Medulla oblongata (tissue), 1 donor: Measurements from ENCODE around the gene TGM5.

Experiments used
- DNase-seq: peaks from one replicate; pipeline ENCODE4 v3.0.0-alpha.2; 2015; ENCODE audit errors: extremely low spot score

Gene TGM5

DNA sequence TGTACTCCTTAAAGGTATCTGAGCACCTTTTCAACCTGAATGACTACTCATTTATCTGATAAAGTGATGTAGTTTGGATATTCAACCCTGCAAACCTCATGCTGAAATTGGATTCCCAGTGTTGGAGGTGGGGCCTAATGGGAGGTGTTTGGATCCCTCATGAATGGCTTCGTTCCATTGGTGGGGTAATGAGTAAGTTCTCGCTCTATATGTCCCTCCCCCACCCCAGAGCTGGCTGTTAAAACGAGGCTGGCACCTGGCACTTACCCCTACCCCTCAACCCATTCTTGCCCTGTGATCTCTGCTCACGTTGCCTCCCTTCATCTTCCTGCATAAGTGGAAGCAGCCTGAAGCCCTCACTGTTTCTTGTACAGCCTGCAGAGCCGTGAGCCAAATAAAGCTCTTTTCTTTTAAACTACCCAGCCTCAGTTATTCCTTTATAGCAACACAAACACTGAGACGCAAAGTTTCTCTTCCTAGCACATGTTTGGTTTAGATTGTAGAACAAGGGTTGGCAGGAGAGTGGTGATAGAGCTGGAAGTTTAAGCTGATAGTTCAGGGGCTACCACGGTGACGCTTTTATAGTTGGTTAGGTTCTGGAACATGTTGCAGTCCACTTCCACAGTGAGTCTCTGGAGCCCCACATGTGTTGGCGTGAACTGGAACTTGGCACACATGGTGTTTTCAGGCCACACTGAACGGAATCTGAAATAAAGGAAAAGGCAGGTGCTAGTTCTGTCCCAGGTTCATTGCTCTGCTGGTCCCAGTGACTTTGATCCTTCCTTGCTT, 69.8 kb downstream of the TGM5 start:
- DNase-seq: no peak

DNA sequence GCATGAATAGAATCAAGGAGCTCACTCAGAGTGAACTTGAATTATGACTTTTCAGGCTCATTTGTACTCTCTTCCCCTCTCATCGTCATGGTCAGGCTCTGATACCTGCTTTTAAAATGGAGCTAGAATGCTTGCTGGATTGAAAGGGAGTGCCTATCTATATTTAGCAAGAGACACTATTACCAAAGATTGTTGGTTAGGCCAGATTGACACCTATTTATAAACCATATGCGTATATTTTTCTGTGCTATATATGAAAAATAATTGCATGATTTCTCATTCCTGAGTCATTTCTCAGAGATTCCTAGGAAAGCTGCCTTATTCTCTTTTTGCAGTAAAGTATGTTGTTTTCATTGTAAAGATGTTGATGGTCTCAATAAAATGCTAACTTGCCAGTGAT, 71.9 kb downstream of the TGM5 start:
- DNase-seq: no peak

DNA sequence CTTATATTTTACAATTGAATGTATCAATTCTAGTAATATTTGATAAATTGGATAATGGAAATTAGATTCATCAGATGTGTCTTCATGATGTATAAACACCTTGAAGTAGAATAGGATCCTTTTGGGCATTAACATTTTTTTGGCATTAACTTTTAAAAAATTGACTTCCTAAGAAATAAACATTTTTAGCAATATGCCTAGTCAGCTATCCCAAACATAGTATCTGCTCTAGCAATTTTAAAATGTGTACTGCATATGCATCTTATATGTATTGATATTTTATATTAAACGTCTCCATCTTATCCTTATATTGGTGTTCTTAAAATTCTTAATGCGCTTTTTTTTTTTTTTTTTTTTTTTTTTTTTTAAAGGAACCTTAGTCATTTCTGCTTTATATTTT, 73.0 kb downstream of the TGM5 start:
- no peak for DNase-seq

DNA sequence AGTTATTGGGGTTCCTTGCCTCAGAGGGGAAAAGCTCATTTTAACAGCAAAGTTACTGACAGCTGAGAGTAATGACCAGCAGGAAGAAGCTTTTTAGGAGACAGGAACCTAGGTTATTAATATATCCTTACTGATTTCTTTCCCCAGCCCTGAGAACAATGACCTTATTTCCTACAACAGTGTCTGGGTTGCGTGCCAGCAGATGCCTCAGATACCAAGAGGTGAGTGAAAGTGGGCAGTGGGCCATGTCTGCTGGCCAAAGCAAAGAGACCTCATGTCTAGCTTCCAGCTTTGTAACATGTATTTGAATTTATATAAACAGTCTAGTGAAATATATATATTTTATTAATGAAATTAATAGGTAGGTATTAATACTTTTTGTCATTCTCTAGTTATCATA, 76.5 kb downstream of the TGM5 start:
- no peak for DNase-seq

DNA sequence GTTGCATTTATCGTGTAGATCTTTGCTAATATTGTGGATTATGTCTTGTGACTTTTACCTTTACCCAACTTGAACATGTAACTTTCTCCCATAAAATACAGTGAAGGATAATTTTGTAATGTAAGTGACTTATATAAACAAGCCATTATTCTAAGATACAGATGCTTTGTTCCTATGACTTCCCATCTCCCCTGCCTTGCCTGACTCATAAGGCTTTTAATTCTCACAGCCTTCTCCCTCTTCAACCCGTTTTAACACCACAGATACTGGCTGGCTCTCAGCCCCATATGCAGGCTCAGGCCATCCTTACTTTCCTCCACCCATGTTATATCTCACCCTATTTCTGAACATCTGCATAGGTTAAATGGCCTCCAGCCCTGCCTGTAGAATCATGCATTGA, 77.4 kb downstream of the TGM5 start:
- DNase-seq: no peak

DNA sequence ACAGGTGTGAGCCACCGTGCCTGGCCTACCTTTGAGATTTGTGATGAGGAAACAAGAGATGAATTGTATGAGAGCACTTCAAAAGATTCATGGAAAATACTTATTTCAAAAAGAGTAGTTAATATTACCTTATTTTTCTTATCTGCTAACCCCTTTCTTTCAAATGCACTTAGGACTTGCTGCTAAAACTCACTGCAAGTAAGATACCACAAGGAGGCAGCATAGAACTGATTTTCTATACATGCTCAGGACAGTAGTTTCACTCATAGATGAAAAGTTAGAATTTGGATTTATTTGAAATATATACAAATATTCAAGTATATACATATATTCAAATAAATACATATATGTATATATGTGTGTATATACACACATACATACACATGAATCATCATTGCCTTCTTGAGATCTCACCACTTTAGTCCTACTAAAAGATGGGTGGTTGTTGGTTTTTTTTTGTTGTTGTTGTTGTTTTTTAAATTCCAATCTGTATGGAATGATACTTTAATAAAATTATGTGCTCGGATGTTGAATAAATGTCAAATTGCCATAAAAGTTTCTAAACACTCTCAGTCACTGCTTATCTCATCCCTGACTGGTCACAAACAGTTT, 79.1 kb downstream of the TGM5 start:
- DNase-seq: peak; percentile 34

DNA sequence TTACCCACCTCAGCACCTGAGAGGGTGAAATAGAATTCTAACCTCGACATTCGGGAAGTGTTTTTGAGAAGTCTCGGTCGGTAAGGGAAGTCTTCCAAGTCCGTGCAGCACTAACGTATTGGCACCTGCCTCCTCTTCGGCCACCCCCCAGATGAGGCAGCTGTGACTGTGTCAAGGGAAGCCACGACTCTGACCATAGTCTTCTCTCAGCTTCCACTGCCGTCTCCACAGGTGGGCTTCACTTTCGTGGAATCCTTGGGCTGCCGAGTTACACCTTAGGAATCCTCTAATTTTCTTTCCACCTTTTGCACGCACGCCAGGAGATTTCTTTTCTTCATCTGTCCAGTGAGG, 80.8 kb downstream of the TGM5 start:
- DNase-seq: no peak

DNA sequence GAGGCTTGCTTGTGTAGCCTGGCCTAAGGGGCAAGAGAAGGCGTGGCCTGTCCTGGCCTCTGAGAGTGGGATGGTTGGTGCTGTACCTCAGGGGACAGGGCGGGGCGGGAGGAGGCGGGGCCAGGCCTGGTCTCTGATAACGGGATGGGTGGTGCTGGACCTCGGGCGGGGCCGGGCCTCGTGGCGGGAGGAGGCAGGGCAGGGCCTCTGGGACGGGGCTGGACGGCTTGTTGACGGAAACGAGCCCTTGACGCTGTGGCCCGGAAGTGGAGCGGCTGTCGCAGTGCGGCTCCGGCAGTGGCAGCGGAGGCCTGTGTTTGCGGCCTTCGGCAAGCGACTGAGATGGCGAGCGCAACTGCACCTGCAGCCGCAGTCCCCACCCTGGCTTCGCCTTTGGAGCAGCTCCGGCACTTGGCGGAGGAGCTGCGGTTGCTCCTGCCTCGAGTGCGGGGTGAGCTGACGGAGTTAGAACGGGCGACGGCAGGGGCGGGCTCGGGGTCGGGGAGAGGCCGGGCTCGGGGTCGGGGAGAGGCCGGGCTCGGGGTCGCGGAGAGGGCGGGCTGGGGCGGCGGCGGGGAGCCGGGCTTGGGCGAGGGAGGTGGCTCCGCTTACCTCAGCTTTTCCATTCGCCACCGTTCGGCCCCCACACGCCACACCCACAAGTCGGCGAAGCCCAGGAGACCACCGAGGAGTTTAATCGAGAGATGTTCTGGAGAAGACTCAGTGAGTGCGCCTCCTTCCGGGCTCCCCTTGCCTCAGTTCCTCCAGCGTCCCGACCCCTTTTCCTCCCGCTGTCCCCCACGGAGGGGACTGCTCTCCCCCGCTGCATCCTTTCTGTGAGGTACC, 81.3 kb downstream of the TGM5 start, which contains the start of gene CCNDBP1:
TSS of gene CCNDBP1 (plus strand) at position 247 of the 846 bp plus-strand sequence. CDS start at position 343, 96 bp downstream.
- peak; percentile 77 for DNase-seq

DNA sequence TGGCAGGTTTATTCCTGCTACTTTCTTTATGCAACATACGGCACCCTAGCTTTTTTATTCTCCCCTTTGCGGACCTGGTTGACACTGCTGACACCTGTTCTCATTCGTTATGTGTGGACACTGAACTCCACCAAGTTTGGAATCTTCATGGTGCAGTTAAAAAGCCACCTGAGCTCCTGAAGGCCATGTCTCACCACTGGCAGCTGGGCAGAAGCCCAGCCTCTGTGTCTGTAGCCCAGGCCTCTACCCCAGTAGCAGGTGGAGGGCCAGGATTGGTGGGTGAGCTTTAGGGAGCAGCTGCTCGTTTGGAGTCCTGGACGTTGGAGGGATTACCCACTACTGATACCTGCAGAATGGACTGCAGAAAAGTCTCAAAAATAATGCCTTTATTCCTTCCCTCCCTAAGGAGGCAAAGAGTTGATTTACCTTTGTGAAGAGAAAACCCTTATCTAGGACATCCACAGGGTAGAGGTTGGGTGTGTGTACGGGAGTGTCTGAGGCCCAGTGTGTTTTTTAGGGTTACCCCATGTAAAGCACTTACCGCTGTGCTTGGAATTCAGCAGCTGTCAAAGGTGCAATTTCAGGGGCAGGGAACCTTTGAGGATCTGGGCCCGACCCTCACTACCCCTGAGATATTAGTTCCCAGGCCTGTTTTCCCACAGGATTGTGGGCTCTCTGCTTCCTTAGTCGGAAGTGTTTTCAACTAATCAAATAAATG, 82.2 kb downstream of the TGM5 start:
- no peak for DNase-seq

DNA sequence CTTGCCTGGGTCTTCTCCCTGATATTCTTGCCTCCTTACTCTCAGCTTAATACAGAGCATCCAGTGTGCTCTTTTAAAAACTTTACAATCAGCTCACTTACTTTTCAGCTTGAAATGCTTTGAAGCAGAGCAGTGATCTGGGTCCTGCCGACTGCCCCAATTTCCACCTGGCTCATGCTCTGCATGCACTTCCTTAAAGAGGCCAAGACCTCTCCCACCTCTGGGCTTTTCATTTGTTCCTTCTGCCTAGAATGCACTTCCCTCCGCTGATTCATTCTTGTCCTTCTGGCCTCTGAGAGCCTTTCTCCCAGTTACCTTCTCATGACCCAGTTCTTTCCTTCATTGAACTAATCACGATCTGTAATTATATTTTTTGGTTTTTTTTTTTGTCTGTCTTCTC, 83.5 kb downstream of the TGM5 start:
- DNase-seq: no peak
